NOMO-1 treated with dmso at 0.1 percent for 144 hours (cell line): ENCODE data around the gene ARRDC4.
"Not testable (repeated sequence)": the region's sequence is repeated elsewhere in the genome, so short reads cannot be mapped to it uniquely, and the experiment has no call there.

Experiments used
- DNase-seq: peaks from one replicate; lab custom pipeline; 2025; ENCODE audit not compliant: unreplicated experiment; lab: John Stamatoyannopoulos, UW

Gene ARRDC4

DNA sequence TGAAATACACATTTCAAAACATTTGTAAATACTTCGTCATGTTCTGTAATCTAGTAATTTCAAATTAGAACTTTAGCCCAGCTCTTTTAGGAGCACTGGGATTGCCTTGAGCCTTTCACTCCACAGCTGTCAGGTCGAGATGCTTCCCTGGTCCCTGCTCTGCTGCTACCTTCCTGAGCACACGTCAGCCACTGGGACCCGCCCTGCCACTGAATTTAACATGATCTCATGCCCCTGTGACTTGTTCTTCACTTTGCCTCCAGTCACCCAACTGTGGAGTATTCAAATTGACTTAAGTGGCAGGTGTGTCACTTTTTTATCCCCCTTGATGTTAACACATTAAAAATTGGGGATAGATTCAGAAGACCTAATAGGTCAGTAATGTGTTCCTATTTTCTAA lies 3.3 kb downstream of the ARRDC4 start:
- no peak for DNase-seq

DNA sequence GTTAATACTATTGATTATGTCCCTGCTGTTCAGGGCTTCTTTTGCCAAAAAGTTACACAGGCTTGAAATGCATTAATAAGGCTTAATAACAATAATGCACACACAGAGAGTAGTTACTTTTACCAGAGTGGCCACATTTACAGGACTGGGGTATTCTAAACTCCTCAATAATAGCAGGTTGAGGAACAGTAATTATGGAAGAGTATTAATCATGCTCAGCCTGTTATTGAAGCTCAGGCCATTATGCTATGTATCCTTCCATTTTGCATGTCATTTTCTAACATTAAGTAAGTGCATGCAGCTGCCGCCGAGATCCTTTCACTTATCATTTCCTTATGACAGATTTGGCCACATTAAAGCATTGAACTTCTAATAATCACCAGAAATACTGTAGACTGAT lies 5.7 kb downstream of the ARRDC4 start:
- no peak for DNase-seq

DNA sequence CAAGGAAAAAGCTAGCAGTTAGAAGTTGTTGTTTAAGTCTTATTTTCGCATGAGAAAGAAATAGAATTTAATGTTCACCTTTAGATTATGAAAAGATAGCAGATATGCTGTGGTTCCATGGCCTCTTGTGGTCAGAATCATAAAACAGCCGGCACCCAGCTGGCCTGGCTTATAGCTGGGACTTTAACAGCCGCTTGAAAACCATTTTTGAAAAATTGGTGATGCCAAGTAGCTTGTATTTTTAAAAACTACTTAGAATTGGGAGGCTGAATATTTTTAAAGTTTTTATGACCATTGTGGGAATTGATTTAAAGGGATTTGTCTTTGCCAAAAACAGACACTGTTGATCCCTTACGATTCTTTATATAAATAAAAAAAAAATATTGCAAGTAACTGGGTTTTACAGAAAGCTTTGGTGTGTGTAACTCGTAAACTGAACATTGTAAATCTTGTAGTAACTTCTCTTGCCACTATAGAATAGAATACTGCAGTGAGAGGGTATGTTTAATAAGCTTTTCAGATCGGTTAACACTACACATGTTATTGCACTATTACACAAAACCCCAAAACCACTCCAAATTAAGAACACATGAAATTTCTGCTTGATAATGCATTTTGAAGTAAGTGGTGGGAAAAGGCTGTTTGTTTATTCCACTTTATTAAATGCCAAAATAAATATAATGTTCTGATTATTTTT lies 6.6 kb downstream of the ARRDC4 start:
- no peak for DNase-seq

DNA sequence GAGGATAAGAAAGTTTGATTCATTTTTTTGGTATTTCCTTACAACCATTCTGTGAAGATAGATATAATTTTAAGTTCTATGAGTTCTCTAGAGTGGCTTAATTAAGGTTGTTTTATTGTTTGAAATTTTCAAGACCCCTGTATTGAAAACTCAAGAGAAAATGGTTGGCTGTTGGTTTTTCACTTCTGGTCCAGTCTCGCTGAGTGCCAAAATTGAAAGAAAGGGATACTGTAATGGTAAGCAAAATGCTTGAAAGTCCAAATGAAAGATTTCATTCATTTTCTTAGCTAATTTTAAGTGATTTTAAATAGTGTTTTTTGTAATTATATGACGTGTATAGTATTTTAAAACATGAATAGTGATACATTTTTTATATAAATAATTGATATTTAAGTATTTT lies 7.4 kb downstream of the ARRDC4 start:
- no peak for DNase-seq

DNA sequence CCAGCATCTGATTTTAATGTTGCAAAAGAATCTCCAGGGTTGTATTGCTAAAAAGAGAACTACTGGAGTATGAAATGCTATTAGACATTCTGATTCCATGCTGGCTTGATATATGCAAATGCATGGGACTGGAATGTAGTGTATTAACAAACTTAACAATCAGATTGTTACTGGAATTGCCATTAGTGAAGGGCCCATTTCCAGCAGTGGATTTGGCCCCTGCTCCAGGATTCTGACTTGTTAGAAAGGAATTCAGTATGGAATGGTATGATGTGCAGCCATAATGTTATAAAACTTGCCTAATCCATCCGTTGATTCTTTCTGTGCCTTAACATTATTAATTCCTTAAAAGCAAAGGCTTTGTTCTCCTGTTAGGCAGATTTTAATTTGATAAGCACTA lies 7.9 kb downstream of the ARRDC4 start:
- DNase-seq: no peak

DNA sequence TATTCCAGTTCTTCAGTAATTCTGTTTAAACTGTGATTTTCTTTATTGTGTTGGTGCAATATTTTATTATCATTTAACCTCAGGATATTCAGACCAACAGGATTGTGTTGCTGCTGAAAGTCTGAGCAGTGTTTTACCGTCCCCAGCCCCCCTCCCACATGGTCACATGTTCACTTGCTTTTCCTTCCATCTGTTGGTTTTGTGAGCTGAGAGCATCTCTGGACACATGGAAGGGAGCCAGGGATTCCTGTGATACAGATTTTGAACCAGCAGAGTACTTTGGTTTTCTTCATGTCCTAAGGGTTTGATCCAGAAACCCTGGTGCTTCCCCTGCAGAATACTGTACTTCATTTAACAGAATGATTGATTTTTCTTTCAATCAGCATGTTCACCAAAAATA lies 11.9 kb downstream of the ARRDC4 start:
- no peak for DNase-seq

DNA sequence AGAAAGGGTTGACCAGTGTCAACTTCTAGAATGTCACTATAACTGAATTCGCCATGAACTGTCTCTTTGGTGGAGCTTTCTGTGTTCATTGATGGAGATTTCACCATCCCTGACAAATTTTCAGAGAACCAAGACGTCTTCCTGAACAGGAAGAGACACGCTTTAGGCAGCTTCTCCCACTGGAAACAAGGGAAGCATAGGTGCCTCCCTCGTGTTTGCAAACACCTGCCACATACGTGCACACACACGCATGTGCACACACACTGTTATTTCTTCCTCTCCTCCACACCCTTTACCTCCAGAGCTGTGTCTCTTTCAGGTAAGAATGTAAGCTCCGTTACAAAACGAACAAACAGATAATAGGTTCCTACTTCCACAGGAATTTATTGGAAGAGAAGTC lies 15.6 kb downstream of the ARRDC4 start:
- DNase-seq: no peak

DNA sequence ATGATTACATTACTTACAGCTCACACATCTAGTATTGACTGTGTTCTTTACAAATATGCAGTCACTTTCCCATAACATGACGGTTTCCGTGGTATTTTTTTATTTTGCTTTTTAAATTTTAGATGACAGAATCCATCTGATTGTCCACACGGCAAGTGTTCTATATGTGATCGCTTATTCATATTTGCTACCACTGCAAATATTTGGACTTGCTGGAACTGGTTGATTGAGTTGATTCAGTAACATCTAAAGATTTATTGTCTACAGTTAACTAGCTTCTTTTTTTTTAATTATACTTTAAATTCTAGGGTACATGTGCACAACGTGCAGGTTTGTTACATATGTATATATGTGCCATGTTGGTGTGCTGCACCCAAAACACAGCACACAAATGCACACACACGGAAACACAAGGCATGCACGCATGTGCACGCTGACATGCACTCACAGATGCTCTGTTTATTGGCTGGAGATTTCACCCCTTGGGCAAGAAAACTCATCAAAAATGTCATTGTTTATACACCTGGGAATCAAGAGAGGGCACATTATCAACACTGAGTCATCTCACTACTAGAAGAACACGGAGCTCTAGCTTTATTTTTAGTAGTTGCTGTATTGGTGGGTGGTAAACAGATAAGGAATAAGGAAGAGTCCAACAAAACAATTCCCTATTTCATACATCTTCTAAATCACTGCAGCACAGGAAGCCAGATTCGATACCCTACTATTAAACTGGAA lies 16.4 kb downstream of the ARRDC4 start:
- no peak for DNase-seq

DNA sequence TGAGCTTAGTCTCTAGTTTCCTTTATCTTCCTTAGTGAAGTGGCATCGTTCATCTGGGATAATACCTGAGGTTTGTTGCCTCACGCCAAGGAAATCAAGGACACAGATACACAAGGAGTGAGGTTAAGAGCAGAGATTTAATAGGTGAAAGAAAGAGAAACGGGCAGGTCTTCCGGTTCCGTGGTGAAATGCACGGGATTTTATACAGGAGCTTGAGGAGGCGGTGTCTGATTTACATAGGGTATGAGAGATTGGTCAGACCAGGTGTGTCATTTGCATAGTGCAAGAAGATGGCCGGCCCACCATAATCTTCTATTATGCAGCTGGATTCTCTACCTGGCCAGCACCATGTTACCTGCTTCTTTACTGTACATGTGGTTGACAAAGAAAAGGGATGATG lies 17.2 kb downstream of the ARRDC4 start:
- DNase-seq: no peak

DNA sequence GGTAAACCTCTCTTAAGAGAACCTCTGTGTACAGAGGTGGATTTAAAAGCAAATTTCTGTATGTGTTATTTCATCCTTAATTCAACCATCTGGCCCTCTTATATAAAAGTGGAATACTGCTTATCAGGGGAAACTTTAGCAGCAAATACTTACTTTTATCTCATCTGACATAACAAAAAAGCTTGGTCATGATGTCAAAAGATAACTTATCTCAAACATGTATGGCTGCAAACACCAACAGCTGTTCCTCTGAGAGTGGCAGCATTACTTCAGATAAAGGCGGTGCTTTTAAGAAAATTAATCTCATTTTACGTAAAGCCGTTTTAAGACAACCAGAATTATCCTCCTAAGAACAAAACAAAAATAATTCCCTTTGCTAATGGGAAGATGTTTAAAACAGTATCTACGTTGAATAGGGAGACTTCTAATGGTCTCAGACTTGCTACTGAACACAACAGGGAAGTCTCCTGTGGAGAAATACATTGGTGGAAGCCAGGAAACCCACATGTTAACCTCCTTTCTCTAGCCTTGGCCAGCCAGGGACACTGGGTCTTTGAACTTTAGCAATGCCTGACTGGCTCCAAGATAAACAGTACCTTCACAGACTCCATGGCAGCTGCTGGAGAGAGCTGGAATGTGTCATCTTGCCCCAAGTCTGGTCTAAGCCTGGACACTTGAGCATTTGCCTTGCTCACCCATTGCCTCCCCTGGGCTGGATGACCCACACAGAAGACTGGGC lies 18.1 kb downstream of the ARRDC4 start:
- no peak for DNase-seq

DNA sequence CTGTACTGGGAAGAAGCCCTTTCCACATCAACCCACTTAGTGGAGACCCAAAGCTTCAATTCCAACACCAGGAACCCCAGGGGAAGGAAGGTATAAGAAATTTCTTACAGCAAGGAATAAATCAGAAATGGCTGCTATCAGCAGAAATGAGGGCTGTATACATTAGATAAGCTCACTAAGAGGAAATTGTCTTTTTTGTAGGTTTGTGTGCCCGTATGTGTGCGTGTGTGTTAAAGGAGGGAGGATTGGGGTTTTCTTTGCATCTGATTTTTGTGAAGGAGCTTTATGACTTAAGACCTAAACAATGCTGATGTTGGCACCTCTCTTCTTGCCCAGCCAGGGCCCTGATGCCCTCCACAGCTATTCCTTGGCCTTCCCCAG lies 18.6 kb downstream of the ARRDC4 start:
- no peak for DNase-seq

DNA sequence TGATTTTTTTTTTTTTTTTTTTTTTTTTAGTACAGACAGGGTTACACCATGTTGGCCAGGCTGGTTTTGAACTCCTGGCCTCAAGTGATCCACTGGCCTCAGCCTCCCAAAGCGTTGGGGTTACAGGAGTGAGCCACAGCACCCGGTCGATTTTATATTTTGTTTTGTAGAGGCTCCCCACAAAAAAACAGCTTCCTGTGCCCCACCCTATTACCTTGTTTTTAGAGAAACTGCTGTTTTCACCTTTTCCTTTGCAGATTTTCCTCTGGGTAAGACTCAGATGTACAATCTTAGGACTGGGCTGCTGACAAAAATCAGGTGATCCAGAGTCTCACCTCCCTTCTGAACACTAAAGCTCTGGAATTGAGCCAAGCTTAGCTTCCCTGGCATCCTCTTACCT lies 20.6 kb downstream of the ARRDC4 start:
- no peak for DNase-seq

DNA sequence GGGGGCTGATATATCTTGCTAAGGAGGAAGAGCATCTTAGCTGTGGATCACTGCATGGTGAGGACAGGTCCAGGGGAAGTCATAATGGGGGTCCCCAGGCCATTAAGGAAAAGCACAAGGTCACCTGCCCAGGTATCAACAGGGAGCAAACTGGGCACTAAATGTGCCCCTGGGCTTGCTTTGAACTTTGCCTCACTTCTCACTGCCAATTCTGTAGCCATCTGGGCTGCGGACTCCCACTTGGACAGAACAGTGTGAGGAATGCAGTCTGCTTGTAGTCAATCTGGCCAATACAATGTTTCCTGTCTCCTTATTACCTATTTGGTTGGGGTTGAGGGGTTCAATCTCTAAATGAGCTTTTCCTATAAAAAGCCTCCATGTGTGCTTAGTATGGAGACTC lies 21.3 kb downstream of the ARRDC4 start:
- DNase-seq: no peak

DNA sequence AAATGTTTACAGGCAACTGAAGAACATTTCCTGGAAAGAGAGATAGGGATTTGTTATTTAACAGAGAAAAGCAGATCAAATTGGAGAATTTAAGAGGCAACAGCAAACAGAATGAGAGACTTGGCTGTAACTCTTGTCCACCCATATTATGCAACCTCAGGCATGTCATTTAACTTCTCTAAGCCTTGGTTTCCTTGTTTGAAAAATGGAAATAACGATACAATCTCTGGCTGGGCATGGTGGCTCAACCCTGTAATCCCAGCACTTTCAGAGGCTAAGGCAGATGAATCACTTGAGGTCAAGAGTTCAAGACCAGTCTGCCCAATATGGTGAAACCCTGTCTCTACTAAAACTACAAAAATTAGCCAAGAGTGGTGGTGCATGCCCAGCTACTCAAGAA lies 23.7 kb downstream of the ARRDC4 start:
- no peak for DNase-seq

DNA sequence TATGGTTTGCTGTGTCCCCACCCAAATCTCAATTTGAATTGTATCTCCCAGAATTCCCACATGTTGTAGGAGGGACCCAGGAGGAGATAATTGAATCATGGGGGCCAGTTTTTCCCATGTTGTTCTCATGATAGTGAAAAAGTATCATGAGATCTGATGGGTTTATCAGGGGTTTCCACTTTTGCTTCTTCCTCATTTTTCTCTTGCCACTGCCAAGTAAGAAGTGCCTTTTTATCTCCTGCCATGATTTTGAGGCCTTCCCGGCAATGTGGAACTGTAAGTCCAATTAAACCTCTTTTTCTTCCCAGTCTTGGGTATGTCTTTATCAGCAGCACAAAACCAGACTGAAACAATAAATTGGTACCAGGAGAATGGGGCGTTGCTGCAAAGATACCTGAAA lies 25.5 kb downstream of the ARRDC4 start:
- not testable (repeated sequence) for DNase-seq

DNA sequence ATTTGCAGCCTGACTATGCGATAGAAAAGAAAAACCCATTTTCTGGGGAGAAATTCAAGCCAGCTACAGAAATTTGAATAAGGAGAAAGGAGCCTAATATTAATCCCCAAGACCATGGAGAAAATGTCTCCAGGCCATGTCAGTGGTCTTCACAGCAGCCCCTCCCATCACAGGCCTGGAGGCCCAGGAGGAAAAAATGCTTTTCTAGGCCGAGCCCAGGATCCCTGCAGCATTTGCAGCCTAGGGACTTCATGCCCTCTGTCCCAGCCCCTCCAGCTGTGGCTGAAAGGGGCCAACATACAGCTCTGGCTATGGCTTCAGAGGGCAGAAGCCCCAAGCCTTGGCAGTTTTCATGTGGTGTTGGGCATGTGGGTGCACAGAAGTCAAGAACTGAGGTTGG lies 26.3 kb downstream of the ARRDC4 start:
- DNase-seq: no peak

DNA sequence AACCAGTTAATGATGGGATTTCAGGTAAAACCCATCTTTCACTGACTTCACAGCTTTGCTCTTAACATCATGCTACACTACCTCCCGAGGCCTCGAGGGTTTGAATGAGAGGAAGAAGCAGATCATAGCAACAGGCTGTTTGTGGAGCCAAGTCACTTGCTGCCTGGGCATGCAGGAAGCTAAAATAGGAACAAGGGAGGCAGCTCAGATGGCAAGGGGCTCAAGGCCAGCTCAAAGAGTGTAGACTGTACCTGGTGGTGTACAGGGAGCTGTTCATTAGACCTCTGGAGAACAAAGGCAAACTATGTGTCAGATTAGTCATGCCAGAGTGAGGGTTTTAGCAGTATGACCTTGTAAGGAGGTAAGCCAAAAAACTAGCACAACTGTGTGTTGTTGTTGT lies 28.8 kb downstream of the ARRDC4 start:
- DNase-seq: no peak

DNA sequence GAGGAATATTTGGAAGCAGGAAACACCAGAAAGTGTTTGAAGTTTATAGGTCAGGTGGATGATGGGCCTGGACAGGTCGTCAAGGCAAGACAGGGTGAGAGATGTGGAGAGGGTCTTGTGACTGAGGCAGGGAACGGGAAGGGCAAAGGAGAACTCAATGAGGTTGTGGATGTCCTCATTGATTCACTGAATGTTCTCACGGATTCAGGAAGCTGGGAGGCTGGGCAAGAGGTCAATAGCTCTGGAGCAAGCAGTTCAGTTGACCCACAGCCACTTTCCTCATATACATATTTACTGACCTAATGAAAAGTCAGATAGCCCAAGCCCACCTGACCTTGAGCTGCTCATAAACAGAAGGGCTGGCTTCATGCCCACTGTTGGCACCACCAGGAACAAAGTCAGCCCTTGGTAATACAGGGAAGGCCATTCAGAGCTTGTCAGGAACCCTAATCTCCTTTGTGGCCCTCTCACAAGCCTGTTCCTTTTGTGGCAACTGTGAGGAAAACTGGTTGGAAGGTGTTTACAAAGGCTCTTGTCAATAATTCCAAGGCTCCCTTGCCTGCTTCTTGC lies 31.6 kb downstream of the ARRDC4 start:
- DNase-seq: no peak

DNA sequence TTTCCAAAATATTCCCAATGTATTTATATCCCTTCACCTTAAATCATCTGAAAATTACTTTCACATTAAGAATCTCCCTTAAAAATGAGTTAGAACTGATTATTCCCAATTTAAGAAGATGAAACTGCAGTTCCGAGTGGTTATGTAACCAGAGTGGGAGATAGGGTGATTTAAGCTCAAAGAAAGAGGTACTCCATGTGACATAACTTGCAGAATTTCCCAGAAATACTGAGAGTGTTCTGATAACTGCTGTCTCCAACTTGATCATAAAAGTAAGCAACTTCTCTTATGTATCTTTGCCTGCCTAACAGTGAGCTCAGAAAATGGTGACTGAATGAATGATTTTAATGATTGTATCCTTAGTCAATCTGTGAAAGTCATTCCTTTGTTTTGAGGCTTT lies 32.3 kb downstream of the ARRDC4 start:
- no peak for DNase-seq

DNA sequence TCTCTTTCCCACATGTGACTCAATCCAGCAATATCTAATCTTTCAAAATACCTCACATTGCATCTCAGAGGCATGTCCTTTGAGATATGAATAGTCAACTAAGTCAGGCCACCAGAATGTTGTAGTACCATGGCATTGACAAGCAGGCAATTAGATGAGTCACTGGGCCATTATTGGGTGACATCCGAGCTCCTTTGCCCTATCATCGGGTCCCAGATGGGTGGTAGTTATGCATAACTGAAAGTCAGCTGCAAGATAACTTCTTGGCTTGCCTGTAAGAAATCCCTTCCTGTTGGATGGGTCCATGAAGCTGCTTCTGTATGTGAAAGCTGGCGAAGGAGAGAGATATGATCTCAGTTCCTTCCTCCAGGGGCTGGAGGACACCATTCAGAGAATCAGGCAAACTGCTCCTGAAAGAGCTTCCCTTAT lies 32.8 kb downstream of the ARRDC4 start:
- peak; percentile 16 for DNase-seq

DNA sequence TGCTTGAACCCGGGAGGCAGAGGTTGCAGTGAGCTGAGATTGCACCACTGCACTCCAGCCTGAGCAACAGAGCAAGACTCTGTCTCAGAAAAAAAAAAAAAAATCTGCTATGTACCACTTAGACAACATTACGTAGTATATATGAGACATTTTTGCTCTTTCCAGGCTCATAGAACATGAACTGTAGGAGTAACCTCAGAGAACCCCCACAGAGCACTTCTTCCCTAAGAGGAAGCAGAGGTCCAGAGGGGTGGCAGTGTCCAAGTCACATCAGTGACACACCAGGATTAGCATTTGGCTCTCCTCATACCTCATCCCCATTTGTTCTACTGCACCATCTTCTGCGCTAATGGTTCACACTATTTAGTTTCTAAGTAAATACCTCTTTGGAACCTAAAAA lies 33.7 kb downstream of the ARRDC4 start:
- DNase-seq: no peak

DNA sequence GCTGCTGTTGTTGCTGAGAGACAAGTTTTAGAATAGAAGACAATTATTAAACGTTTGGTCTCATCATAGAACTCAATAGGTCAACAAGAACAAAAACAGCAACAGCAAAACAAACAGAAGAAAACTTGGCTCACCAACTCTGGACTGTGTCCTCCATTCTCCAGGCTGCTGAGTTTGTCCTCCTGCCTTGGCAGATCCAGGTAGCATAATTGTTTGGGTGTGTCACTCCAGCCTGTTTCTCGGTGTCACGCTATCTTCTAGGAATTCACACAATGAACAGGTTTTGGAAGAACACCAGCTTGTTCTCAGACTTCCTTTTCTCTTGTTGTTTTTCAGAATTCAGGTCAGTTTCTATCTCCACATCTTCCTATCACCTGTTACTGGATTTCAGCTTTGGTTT lies 34.7 kb downstream of the ARRDC4 start:
- no peak for DNase-seq
